Fibroblast of lung (primary cell): Measurements from ENCODE around the gene HIVEP3. TPM values are rescaled to one million over a fixed set of nuclear protein-coding genes. Genes with fewer than 3 reads are reported as not detected.

Experiments
- DNase-seq, 2 donors: peaks; one replicate each; pipeline versions ENCODE4 v3.0.0 to v3.0.0-alpha.2; 2010; ENCODE audit warnings: low read depth in 2 of 2
- H2AFZ ChIP-seq: 2 replicates; pipeline ENCODE4 v1.5.1; 2012; ENCODE audit warnings: low read length, control low read depth, inconsistent platforms
- H3K27ac ChIP-seq: 2 replicates; pipeline ENCODE4 v1.5.1; 2011; ENCODE audit warnings: low read length, control low read depth; ENCODE audit not compliant: insufficient read depth
- H3K27me3 ChIP-seq: 2 replicates; pipeline ENCODE4 v1.5.1; 2011; ENCODE audit warnings: mild to moderate bottlenecking, low read length; ENCODE audit not compliant: control insufficient read depth, insufficient read depth
- H3K36me3 ChIP-seq: 2 replicates; pipeline ENCODE4 v1.5.1; 2011; ENCODE audit warnings: low read length; ENCODE audit not compliant: control insufficient read depth, insufficient read depth
- H3K4me1 ChIP-seq: 2 replicates; pipeline ENCODE4 v1.5.1; 2011; ENCODE audit warnings: low read length; ENCODE audit not compliant: control insufficient read depth, insufficient read depth; ENCODE audit errors: extremely low read depth
- H3K4me2 ChIP-seq: 2 replicates; pipeline ENCODE4 v1.5.1; 2011; ENCODE audit warnings: low read length, control low read depth; ENCODE audit not compliant: insufficient read depth; ENCODE audit errors: extremely low read depth
- H3K4me3 ChIP-seq, 4 experiments: fragments of 200-600 bp in 1 of 4; sonication (generic) in 1 of 4; replicated peaks in 1 of 4; 2 replicates each; pipeline ENCODE4 v1.5.1; 2011 to 2016; ENCODE audit warnings: low read length in 4 of 4, low read depth in 3 of 4, mild to moderate bottlenecking in 3 of 4, control low read depth in 2 of 4, inconsistent platforms in 1 of 4, mixed read lengths in 1 of 4; ENCODE audit not compliant: insufficient read depth in 1 of 4; ENCODE audit errors: control extremely low read depth in 1 of 4
- H3K79me2 ChIP-seq: 2 replicates; pipeline ENCODE4 v1.5.1; 2012; ENCODE audit warnings: mild to moderate bottlenecking, low read length, inconsistent platforms; ENCODE audit not compliant: control insufficient read depth, insufficient read depth
- H3K9ac ChIP-seq: 2 replicates; pipeline ENCODE4 v1.5.1; 2011; ENCODE audit warnings: mild to moderate bottlenecking, low read length, control low read depth; ENCODE audit not compliant: insufficient read depth
- H3K9me3 ChIP-seq: 2 replicates; pipeline ENCODE4 v1.5.1; 2012; ENCODE audit warnings: low read depth, low read length; ENCODE audit not compliant: control insufficient read depth, insufficient read depth
- H4K20me1 ChIP-seq: 2 replicates; pipeline ENCODE4 v1.5.1; 2011; ENCODE audit warnings: low read length; ENCODE audit not compliant: control insufficient read depth, insufficient read depth; ENCODE audit errors: extremely low read depth
- EZH2 ChIP-seq: IDR thresholded peaks from 2 replicates; pipeline ENCODE4 v1.5.1; 2012; ENCODE audit warnings: low read length, control low read depth, mild to moderate bottlenecking; ENCODE audit errors: missing control alignments
- polyA plus RNA-seq, 2 donors: library from polyadenylated mRNA; depleted of rRNA in 1 of 2; stranded (reverse) in 1 of 2; unstranded in 1 of 2; fragments of >200 nt; gene quantifications; 2 replicates each; pipeline ENCODE4 v1.2.1, GENCODE V29; 2011 to 2012; ENCODE audit warnings: missing spikeins in 1 of 2
- total RNA-seq: library from RNA; depleted of rRNA; stranded (reverse); fragments of >200 nt; gene quantifications from 2 replicates; pipeline ENCODE4 v1.2.1, GENCODE V29; 2014
- TF ChIP-seq, protein P1 (sequence below), 2 donors: IDR thresholded peaks in 1 of 2; conservative IDR thresholded peaks in 1 of 2; 1 replicate in 1 of 2; 2 replicates in 1 of 2; pipeline ENCODE4 v1.5.1; 2011 to 2012; ENCODE audit warnings: low read length in 2 of 2, control low read depth in 1 of 2, inconsistent platforms in 1 of 2, low read depth in 1 of 2, mild to moderate bottlenecking in 1 of 2

The HIVEP3 gene
- total and polyA plus RNA-seq, 2 donors (not counting 1 experiment from before 2014, with no cell fraction given): 0.83 to 3.2 TPM

DNA sequence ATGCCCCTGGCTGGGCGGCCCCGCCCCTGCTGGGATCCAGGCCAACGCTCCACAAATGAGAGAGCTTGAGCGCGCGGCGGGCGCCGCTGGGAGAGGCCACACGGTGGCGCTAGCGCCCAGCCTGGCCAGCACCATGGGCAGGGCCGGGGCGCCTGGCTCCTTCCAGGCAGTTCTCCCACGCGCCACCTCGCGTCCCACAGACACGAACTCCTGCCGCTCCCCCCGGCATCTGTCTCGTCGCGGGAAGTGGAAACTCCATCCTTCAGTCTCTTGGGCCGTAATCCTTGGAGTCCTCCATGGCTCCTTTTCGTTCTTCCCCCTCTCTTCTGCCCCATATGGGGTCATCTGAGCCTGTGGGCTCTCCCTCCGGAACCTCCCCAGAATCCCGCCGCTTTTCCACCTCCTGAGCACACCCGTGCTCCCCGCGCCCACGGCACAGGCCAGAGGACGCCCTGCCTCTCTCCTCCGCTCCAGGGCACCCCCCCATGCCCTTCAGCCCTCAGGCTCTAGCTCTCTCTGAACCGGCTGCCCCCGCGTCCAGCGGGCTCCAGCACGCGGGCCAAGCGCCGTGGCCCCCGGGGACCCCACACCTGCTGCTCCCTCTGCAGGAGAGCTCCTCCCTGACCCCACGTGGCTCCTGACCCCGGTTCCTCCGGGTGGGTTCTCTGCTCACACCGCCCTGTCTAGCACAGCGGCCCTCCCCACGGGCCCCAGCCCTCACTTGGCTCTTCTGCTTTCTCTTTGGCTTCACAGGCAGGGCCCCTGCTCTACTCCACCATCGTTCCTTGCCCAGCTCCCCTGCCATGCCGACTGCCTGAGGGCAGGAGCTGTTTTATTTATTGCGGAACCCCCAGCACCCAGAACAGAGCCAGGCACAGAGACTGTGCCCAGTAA is 402.3 kb downstream of the HIVEP3 start:
- H3K9ac ChIP-seq: no peak overlapping the region
- TF ChIP-seq EZH2: no peak
- TF ChIP-seq, protein P1, sequence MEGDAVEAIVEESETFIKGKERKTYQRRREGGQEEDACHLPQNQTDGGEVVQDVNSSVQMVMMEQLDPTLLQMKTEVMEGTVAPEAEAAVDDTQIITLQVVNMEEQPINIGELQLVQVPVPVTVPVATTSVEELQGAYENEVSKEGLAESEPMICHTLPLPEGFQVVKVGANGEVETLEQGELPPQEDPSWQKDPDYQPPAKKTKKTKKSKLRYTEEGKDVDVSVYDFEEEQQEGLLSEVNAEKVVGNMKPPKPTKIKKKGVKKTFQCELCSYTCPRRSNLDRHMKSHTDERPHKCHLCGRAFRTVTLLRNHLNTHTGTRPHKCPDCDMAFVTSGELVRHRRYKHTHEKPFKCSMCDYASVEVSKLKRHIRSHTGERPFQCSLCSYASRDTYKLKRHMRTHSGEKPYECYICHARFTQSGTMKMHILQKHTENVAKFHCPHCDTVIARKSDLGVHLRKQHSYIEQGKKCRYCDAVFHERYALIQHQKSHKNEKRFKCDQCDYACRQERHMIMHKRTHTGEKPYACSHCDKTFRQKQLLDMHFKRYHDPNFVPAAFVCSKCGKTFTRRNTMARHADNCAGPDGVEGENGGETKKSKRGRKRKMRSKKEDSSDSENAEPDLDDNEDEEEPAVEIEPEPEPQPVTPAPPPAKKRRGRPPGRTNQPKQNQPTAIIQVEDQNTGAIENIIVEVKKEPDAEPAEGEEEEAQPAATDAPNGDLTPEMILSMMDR (conservative IDR thresholded peaks at IDR 0.05 in 1 of 2, IDR thresholded peaks at IDR 0.05 in 1 of 2; ENCODE audit: low read depth in 1 of 2, low read length in 2 of 2): peak; percentile 75 to 76
- H4K20me1 ChIP-seq: no peaks in the 10 kb centered on the region
- no peak overlapping the region for H3K27ac ChIP-seq
- H3K9me3 ChIP-seq: no peaks in the 10 kb centered on the region
- peak; percentile 77 to 87 for DNase-seq
- H3K4me2 ChIP-seq: peak overlapping the region; percentile 58
- no peaks in the 10 kb centered on the region for H3K4me1 ChIP-seq
- H2AFZ ChIP-seq: peak overlapping the region; percentile 58
- H3K36me3 ChIP-seq: no peaks in the 10 kb centered on the region
- H3K27me3 ChIP-seq: no peaks in the 10 kb centered on the region
- peak overlapping the region; percentile 9 to 52 (median 28) for H3K4me3 ChIP-seq
- no peaks in the 10 kb centered on the region for H3K79me2 ChIP-seq

- no peak overlapping the region for H3K4me2 ChIP-seq
- no peak overlapping the region for H3K9ac ChIP-seq
- H3K27me3 ChIP-seq: no peaks in the 10 kb centered on the region
- no peaks in the 10 kb centered on the region for H3K9me3 ChIP-seq
- H3K4me3 ChIP-seq: no peak overlapping the region
- H4K20me1 ChIP-seq: no peaks in the 10 kb centered on the region
- TF ChIP-seq, protein P1 (conservative IDR thresholded peaks at IDR 0.05 in 1 of 2, IDR thresholded peaks at IDR 0.05 in 1 of 2; ENCODE audit: low read depth in 1 of 2, low read length in 2 of 2): no peak
- TF ChIP-seq EZH2: no peak
- no peak for DNase-seq
- no peaks in the 10 kb centered on the region for H3K79me2 ChIP-seq
- H3K4me1 ChIP-seq: no peaks in the 10 kb centered on the region
- H3K27ac ChIP-seq: no peak overlapping the region
- no peaks in the 10 kb centered on the region for H3K36me3 ChIP-seq
- no peak overlapping the region for H2AFZ ChIP-seq
Observed at GRCh38 chr1:41515778-41516167, 402.9 kb downstream of the HIVEP3 start.

DNA sequence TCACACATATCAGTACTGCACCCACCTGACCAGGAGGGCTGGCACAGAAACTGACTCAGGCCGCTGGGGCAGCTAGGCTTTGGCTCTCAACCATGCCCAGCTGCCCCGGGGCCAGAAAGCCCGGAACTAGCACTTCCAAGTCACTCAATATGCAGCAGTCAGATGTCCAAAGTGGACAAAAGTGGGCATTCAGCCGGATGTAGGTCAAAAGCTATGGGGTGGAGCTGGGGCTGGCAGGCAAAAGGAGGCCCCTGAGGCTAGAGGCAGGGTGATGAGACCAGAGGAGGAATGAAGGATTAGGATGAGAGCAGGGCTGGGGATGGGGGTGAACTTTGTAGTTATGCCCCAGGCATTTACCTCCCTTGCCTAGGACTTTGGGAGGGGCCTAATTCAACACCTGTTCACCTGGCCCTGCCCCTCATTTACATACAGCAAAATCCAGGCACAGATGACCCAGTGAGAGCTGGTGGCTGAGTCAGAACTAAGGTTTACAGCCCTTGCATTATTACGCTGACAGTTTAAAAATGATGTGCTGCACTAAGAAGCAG is 403.5 kb downstream of the HIVEP3 start:
- TF ChIP-seq EZH2: no peak
- TF ChIP-seq, protein P1 (conservative IDR thresholded peaks at IDR 0.05 in 1 of 2, IDR thresholded peaks at IDR 0.05 in 1 of 2; ENCODE audit: low read depth in 1 of 2, low read length in 2 of 2): no peak

More for the DNA sequence above, 403.5 kb downstream of the HIVEP3 start:
- Histone ChIP-seq H3K79me2 (no peaks in the 10 kb centered on the region), H4K20me1 (no peaks in the 10 kb centered on the region), H3K27ac (no peak overlapping the region), H3K9me3 (no peaks in the 10 kb centered on the region), H3K36me3 (no peaks in the 10 kb centered on the region), H3K9ac (no peak overlapping the region), H2AFZ (no peak overlapping the region), H3K4me2 (no peak overlapping the region), H3K27me3 (no peaks in the 10 kb centered on the region), H3K4me3 (no peak overlapping the region), H3K4me1 (no peaks in the 10 kb centered on the region)
- DNase-seq: no peak
